Measurements from ENCODE around the gene LRRC61.

DNA sequence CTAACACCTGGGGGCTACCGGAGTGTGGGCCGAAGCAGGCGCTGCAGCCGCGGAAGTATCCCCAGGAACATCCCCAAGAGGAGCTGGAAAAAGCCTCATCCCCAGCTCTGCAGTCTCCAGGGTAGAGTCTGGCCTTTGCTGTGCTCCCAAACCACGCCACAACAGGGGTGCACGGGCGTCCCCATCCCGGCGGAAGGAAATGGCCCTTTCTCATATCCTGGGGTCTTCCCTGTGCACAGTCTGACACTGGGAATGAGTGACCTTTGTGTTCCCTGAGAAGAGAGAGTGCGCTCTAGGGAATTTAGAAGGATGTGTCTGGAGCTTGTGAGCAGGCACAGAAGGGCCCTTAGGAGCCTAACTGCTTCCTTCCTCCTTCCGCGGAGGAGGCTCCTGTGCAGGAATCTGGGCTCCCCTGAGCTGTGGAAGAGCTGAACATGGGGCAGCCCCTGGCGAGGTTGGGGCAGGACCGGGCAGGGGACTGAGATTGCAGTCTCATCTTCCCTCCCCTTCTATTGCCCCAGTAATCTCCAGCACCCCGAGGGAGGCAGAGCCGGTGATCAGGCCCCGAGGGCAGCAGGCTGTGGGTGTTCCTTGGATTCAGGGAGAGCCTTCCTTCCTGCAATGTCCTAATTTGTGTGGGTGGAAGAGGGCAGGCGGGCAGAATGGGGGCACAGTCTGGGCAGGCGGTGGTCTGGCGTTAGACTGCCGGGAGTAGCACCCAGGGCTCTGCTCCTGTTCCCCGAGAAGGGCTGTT, 46.8 kb downstream of the LRRC61 start:
- TF ChIP-seq, protein P1, sequence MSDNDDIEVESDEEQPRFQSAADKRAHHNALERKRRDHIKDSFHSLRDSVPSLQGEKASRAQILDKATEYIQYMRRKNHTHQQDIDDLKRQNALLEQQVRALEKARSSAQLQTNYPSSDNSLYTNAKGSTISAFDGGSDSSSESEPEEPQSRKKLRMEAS (IDR thresholded peaks at IDR 0.05): no peak
- TF ChIP-seq EGR1 (IDR thresholded peaks at IDR 0.05) (no peak), RAD21 (IDR thresholded peaks at IDR 0.05; ENCODE audit: low read depth) (no peak), CEBPB (IDR thresholded peaks at IDR 0.05) (no peak), YY1 (IDR thresholded peaks at IDR 0.05; ENCODE audit: low read depth) (no peak), TAF1 (IDR thresholded peaks at IDR 0.05; ENCODE audit: low read depth) (no peak), EP300 (IDR thresholded peaks at IDR 0.05; ENCODE audit: borderline replicate concordance) (no peak), TCF12 (IDR thresholded peaks at IDR 0.05; ENCODE audit: low read depth) (no peak)
- TF ChIP-seq, protein P2, sequence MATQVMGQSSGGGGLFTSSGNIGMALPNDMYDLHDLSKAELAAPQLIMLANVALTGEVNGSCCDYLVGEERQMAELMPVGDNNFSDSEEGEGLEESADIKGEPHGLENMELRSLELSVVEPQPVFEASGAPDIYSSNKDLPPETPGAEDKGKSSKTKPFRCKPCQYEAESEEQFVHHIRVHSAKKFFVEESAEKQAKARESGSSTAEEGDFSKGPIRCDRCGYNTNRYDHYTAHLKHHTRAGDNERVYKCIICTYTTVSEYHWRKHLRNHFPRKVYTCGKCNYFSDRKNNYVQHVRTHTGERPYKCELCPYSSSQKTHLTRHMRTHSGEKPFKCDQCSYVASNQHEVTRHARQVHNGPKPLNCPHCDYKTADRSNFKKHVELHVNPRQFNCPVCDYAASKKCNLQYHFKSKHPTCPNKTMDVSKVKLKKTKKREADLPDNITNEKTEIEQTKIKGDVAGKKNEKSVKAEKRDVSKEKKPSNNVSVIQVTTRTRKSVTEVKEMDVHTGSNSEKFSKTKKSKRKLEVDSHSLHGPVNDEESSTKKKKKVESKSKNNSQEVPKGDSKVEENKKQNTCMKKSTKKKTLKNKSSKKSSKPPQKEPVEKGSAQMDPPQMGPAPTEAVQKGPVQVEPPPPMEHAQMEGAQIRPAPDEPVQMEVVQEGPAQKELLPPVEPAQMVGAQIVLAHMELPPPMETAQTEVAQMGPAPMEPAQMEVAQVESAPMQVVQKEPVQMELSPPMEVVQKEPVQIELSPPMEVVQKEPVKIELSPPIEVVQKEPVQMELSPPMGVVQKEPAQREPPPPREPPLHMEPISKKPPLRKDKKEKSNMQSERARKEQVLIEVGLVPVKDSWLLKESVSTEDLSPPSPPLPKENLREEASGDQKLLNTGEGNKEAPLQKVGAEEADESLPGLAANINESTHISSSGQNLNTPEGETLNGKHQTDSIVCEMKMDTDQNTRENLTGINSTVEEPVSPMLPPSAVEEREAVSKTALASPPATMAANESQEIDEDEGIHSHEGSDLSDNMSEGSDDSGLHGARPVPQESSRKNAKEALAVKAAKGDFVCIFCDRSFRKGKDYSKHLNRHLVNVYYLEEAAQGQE (IDR thresholded peaks at IDR 0.05; ENCODE audit: low read depth): no peak

Data from Ishikawa (cell line).